Measurements from ENCODE around the gene MARVELD3. TPM values are rescaled to one million over a fixed set of nuclear protein-coding genes. Genes with fewer than 3 reads are reported as not detected.
"Not testable (repeated sequence)": the region's sequence is repeated elsewhere in the genome, so short reads cannot be mapped to it uniquely, and the experiment has no call there.

Gene MARVELD3
- total RNA-seq, 1 experiment from 2014 or later = not detected

GRCh38 chr16:71681360-71681759, 55.4 kb downstream of the MARVELD3 start:
- Histone ChIP-seq H3K9me3 (ENCODE audit: low read length) (no peaks in the 10 kb centered on the region), H3K27me3 (ENCODE audit: low read length) (no peaks in the 10 kb centered on the region), H2AFZ (ENCODE audit: low read length) (no peak overlapping the region), H3K4me2 (ENCODE audit: low read depth, low read length, poor library complexity, severe bottlenecking) (no peak overlapping the region), H3K79me2 (ENCODE audit: low read length) (no peaks in the 10 kb centered on the region), H3K9me2 (replicated peaks; ENCODE audit: insufficient read depth, low read length) (no peaks in the 10 kb centered on the region), H3K36me3 (ENCODE audit: insufficient read depth, low read length) (peaks cover 6% of the 10 kb centered on the region; the same call in 1 of the 2 replicates), H4K20me1 (ENCODE audit: insufficient read depth, low read depth, low read length) (no peaks in the 10 kb centered on the region), H3K4me1 (ENCODE audit: low read length) (no peaks in the 10 kb centered on the region), H3K4me3 (ENCODE audit: low read length) (no peak overlapping the region), H3K9ac (ENCODE audit: low read length) (no peak overlapping the region), H3K27ac (ENCODE audit: low read length) (no peak overlapping the region)
- DNase-seq = no peak

GRCh38 chr16:71684280-71684679, 58.3 kb downstream of the MARVELD3 start:
- not testable (repeated sequence) for H3K27me3 ChIP-seq (ENCODE audit: low read length); H3K9me3 ChIP-seq (ENCODE audit: low read length); H4K20me1 ChIP-seq (ENCODE audit: insufficient read depth, low read depth, low read length); H3K4me3 ChIP-seq (ENCODE audit: low read length); H3K79me2 ChIP-seq (ENCODE audit: low read length); H3K9ac ChIP-seq (ENCODE audit: low read length); H3K9me2 ChIP-seq (replicated peaks; ENCODE audit: insufficient read depth, low read length); H3K4me2 ChIP-seq (ENCODE audit: low read depth, low read length, poor library complexity, severe bottlenecking); DNase-seq; H3K4me1 ChIP-seq (ENCODE audit: low read length); H2AFZ ChIP-seq (ENCODE audit: low read length); H3K27ac ChIP-seq (ENCODE audit: low read length)
- peaks cover 19% of the 10 kb centered on the region; the same call in 1 of the 2 replicates for H3K36me3 ChIP-seq (ENCODE audit: insufficient read depth, low read length)

Small RNA genes within 50 kb of the gene (small RNA-seq; reads per million reads assigned to genes)
- not detected for gene RNU6-208P

Other genes starting within 250 kb of the MARVELD3 start
- gene TLE7, start 184.1 kb upstream of the MARVELD3 start, total RNA-seq (2014; rRNA removed; shearing (Covaris generic); ENCODE audit: low replicate concordance) = not detected in 2 replicates
- gene ZNF23, start 163.9 kb upstream of the MARVELD3 start, total RNA-seq (2014; rRNA removed; shearing (Covaris generic); ENCODE audit: low replicate concordance) = 8.9 and 13.6 TPM in 2 replicates
- gene ZNF19, start 136.9 kb upstream of the MARVELD3 start, total RNA-seq (2014; rRNA removed; shearing (Covaris generic); ENCODE audit: low replicate concordance) = 5.7 and 6.6 TPM in 2 replicates
- gene CHST4, start 99.8 kb upstream of the MARVELD3 start, total RNA-seq (2014; rRNA removed; shearing (Covaris generic); ENCODE audit: low replicate concordance) = 0.22 TPM in 2 replicates
- not detected in 2 replicates for gene TAT, start 49.1 kb upstream of the MARVELD3 start, total RNA-seq (2014; rRNA removed; shearing (Covaris generic); ENCODE audit: low replicate concordance)
- 10.9 and 14.8 TPM in 2 replicates for gene PHLPP2, start 98.5 kb downstream of the MARVELD3 start, total RNA-seq (2014; rRNA removed; shearing (Covaris generic); ENCODE audit: low replicate concordance)
- gene AP1G1, start 182.7 kb downstream of the MARVELD3 start, total RNA-seq (2014; rRNA removed; shearing (Covaris generic); ENCODE audit: low replicate concordance) = 71.0 and 78.8 TPM in 2 replicates
- 12.2 and 15.1 TPM in 2 replicates for gene ATXN1L, start 219.8 kb downstream of the MARVELD3 start, total RNA-seq (2014; rRNA removed; shearing (Covaris generic); ENCODE audit: low replicate concordance)